ENCODE data around the gene SPSB1.

The SPSB1 gene

GRCh38 chr1:9275567-9276034 lies 17.1 kb upstream of the SPSB1 start:
- peak; percentile 80 for DNase-seq (ENCODE audit: low read depth, low spot score)
- H3K4me3 ChIP-seq (ENCODE audit: low read length) = no peak overlapping the region

GRCh38 chr1:9278116-9278515 lies 14.6 kb upstream of the SPSB1 start:
- no peak overlapping the region for H3K4me3 ChIP-seq (ENCODE audit: low read length)
- no peak for DNase-seq (ENCODE audit: low read depth, low spot score)

GRCh38 chr1:9278585-9279153 lies 14.0 kb upstream of the SPSB1 start:
- peak overlapping the region; percentile 51 for H3K4me3 ChIP-seq (ENCODE audit: low read length)
- no peak for DNase-seq (ENCODE audit: low read depth, low spot score)

GRCh38 chr1:9279172-9279840 lies 13.4 kb upstream of the SPSB1 start:
- peak; percentile 94 for DNase-seq (ENCODE audit: low read depth, low spot score)
- peak overlapping the region; percentile 51 for H3K4me3 ChIP-seq (ENCODE audit: low read length)

- peak overlapping the region; percentile 51 for H3K4me3 ChIP-seq (ENCODE audit: low read length)
- DNase-seq (ENCODE audit: low read depth, low spot score) = no peak
Measured at GRCh38 chr1:9280015-9280860, 12.5 kb upstream of the SPSB1 start.

- no peak for DNase-seq (ENCODE audit: low read depth, low spot score)
- no peak overlapping the region for H3K4me3 ChIP-seq (ENCODE audit: low read length)
Measured at GRCh38 chr1:9281071-9281827, 11.4 kb upstream of the SPSB1 start.

- H3K4me3 ChIP-seq (ENCODE audit: low read length) = no peak overlapping the region
- DNase-seq (ENCODE audit: low read depth, low spot score) = no peak
Measured at GRCh38 chr1:9281908-9282695, 10.6 kb upstream of the SPSB1 start.

- H3K4me3 ChIP-seq (ENCODE audit: low read length) = no peak overlapping the region
Measured at GRCh38 chr1:9282696-9282955, 10.1 kb upstream of the SPSB1 start.

GRCh38 chr1:9284061-9284460 lies 8.6 kb upstream of the SPSB1 start:
- no peak overlapping the region for H3K4me3 ChIP-seq (ENCODE audit: low read length)

More at GRCh38 chr1:9282696-9282955, 10.1 kb upstream of the SPSB1 start:
- DNase-seq (ENCODE audit: low read depth, low spot score) = no peak

GRCh38 chr1:9286556-9286955 lies 6.1 kb upstream of the SPSB1 start:
- no peak for DNase-seq (ENCODE audit: low read depth, low spot score)

More at GRCh38 chr1:9284061-9284460, 8.6 kb upstream of the SPSB1 start:
- DNase-seq (ENCODE audit: low read depth, low spot score) = peak; percentile 62

GRCh38 chr1:9289090-9289534 lies 3.6 kb upstream of the SPSB1 start:
- peak; percentile 78 for DNase-seq (ENCODE audit: low read depth, low spot score)
- no peak overlapping the region for H3K4me3 ChIP-seq (ENCODE audit: low read length)

More at GRCh38 chr1:9286556-9286955, 6.1 kb upstream of the SPSB1 start:
- no peak overlapping the region for H3K4me3 ChIP-seq (ENCODE audit: low read length)

- H3K4me3 ChIP-seq (ENCODE audit: low read length) = no peak overlapping the region
- no peak for DNase-seq (ENCODE audit: low read depth, low spot score)
Measured at GRCh38 chr1:9289711-9290485, 2.8 kb upstream of the SPSB1 start.

GRCh38 chr1:9291914-9292360 lies 757 bp upstream of the SPSB1 start:
- no peak for DNase-seq (ENCODE audit: low read depth, low spot score)
- H3K4me3 ChIP-seq (ENCODE audit: low read length) = no peak overlapping the region; the same call in 1 of the 2 replicates

GRCh38 chr1:9293241-9293532 lies 493 bp downstream of the SPSB1 start:
- DNase-seq (ENCODE audit: low read depth, low spot score) = no peak
- peak overlapping the region; percentile 67 for H3K4me3 ChIP-seq (ENCODE audit: low read length)

- DNase-seq (ENCODE audit: low read depth, low spot score) = no peak
- H3K4me3 ChIP-seq (ENCODE audit: low read length) = peak overlapping the region; percentile 67
Measured at GRCh38 chr1:9293533-9294404, 1.1 kb downstream of the SPSB1 start.

- no peak overlapping the region for H3K4me3 ChIP-seq (ENCODE audit: low read length)
- DNase-seq (ENCODE audit: low read depth, low spot score) = no peak
Measured at GRCh38 chr1:9294405-9294773, 1.7 kb downstream of the SPSB1 start.

- no peak overlapping the region for H3K4me3 ChIP-seq (ENCODE audit: low read length)
- peak; percentile 59 for DNase-seq (ENCODE audit: low read depth, low spot score)
Measured at GRCh38 chr1:9294910-9295636, 2.4 kb downstream of the SPSB1 start.

Measured in Jurkat, Clone E6-1 (cell line).